ENCODE measurements around the gene PANX2. TPM values are rescaled to one million over a fixed set of nuclear protein-coding genes. Genes with fewer than 3 reads are reported as not detected.
A peak's percentile ranks its signal among the peaks of the same experiment; 100 is the strongest.

Gene PANX2
- total and polyA plus RNA-seq, 9 of the 15 experiments (the other 6 are each of a cell fraction or from before 2014, with no cell fraction given): 0.01 to 3.9 (median 0.67) TPM; not detected in 1

DNA sequence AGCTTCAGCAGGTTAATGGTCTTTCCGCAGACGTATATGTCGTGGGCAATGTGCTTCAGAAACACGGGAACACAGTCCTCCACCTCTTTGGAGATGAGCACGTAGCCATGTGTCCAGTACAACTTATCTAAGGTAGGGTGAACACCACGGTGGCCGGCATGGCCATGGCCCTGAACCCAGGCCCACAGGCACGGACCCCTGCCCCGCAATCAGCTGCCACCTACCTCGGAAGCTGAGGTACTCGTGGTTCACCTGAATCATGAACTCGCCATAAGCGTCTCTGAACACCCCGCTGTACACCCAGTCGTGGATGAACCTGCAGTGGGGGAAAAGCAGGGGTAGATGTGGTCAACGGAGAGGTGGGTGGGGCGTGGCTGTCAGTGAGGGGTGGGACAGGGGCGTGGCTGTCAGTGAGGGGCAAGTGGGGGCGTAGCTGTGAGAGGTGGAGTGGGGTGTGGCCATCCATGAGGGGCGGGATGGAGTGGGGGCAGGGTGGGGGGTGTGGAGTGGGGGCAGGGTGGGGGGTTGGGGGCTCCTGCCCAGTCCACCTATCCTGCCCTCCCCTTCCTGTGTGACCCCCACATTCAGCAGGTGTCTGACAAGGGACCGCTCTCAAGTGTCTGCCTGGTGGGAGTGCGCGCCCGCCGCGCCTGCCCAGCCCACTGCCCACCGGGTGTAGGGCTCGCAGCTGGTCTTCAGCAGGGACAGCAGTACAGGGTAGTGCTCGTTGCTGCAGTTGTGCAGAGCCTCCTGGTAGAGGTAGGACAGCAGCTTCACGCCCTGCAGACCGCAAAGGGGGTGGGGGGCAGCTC, 55.7 kb downstream of the PANX2 start (continued):
- TF ChIP-seq MYNN (IDR thresholded peaks at IDR 0.05): no peak
- TF ChIP-seq MYNN (CRISPR knock-in tag; IDR thresholded peaks at IDR 0.05): no peak

DNA sequence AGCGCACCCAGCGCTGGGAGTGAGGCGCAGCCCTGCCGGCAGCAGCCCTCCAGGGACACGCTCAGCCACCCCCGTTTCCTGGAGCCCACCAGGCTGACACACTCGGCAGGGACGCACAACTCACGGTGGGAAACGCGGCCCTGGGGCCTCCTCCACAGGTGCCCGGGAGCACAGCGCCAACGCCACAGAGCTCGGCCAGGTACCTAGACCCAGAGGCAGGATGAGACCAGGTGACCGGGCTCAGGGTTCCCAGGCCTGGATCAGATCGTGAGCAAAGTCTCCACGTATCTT, 56.3 kb downstream of the PANX2 start:
- FAIRE-seq (no peak), ATAC-seq (no peak), DNase-seq (ENCODE audit: extremely low read depth in 1 of 4, low spot score in 3 of 4) (no peak)
- Histone ChIP-seq H3K9me1 (ENCODE audit: control insufficient read depth, insufficient read depth, low read length) (no peaks in the 10 kb centered on the region), H3K9me3 (replicated peaks; ENCODE audit: control insufficient read depth, insufficient read depth, low read depth, low read length) (no peaks in the 10 kb centered on the region), H2AFZ (ENCODE audit: low read depth, low read length) (no peak overlapping the region), H3K4me2 (ENCODE audit: insufficient read depth, low read length) (no peak overlapping the region), H3K27me3 (ENCODE audit: control insufficient read depth in 2 of 2, insufficient read depth in 2 of 2, low read length in 2 of 2) (no peaks in the 10 kb centered on the region), H3K4me3 (no peak overlapping the region), H3K36me3 (ENCODE audit: control insufficient read depth, insufficient read depth, low read length) (peaks cover 42% of the 10 kb centered on the region; the same call in 2 of the 3 replicates), H3K9ac (ENCODE audit: insufficient read depth in 1 of 2, low read depth in 2 of 2, low read length in 2 of 2) (no peak overlapping the region), H3K79me2 (ENCODE audit: control insufficient read depth, insufficient read depth, low read length) (no peaks in the 10 kb centered on the region), H3K27ac (ENCODE audit: extremely low read depth, low read depth, low read length) (no peak overlapping the region), H4K20me1 (replicated peaks; ENCODE audit: control insufficient read depth, insufficient read depth, low read length) (no peaks in the 10 kb centered on the region), H3K4me1 (replicated peaks in 1 of 2; ENCODE audit: control insufficient read depth in 2 of 2, insufficient read depth in 2 of 2, low read length in 2 of 2) (peaks cover 0 to 12% of the 10 kb centered on the region in 2 experiments; a peak in 2 of 5 replicates)
- ChIA-PET CTCF (ENCODE audit: low intra/inter-chr PET ratio) (no interaction called here), POLR2A (interaction anchor here (0.7 to 1.2 kb wide), 3 partner anchors 9 to 23 kb away, joined by 3 to 4 read pairs (median 3); no protein-coding TSS in a partner anchor)
- intact Hi-C loops (cut with micrococcal nuclease) (no loop called here), in situ Hi-C loops (cut with MboI) (no loop called here)
- no TSS peak for BruUV-seq (replicated peaks)
- WGBS (ENCODE audit: insufficient coverage, low coverage, missing lambda C conversion rate): 93% methylated on average over 15 of the region's 18 CpGs
- TF ChIP-seq, protein P1, sequence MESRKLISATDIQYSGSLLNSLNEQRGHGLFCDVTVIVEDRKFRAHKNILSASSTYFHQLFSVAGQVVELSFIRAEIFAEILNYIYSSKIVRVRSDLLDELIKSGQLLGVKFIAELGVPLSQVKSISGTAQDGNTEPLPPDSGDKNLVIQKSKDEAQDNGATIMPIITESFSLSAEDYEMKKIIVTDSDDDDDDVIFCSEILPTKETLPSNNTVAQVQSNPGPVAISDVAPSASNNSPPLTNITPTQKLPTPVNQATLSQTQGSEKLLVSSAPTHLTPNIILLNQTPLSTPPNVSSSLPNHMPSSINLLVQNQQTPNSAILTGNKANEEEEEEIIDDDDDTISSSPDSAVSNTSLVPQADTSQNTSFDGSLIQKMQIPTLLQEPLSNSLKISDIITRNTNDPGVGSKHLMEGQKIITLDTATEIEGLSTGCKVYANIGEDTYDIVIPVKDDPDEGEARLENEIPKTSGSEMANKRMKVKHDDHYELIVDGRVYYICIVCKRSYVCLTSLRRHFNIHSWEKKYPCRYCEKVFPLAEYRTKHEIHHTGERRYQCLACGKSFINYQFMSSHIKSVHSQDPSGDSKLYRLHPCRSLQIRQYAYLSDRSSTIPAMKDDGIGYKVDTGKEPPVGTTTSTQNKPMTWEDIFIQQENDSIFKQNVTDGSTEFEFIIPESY (CRISPR knock-in tag; IDR thresholded peaks at IDR 0.05): peak; percentile 19; the same call in 1 of the 2 replicates
- 0 out of 2 replicates have a peak, but pooled peaks have one; percentile 1 for TF ChIP-seq POLR2G (IDR thresholded peaks at IDR 0.05; ENCODE audit: low read depth, low read length)
- no peak for TF ChIP-seq ZNF143 (CRISPR knock-in tag; IDR thresholded peaks at IDR 0.05)
